ENCODE data around the gene OR7C1.
"Not testable (repeated sequence)": the region's sequence is repeated elsewhere in the genome, so short reads cannot be mapped to it uniquely, and the experiment has no call there.

The OR7C1 gene

DNA sequence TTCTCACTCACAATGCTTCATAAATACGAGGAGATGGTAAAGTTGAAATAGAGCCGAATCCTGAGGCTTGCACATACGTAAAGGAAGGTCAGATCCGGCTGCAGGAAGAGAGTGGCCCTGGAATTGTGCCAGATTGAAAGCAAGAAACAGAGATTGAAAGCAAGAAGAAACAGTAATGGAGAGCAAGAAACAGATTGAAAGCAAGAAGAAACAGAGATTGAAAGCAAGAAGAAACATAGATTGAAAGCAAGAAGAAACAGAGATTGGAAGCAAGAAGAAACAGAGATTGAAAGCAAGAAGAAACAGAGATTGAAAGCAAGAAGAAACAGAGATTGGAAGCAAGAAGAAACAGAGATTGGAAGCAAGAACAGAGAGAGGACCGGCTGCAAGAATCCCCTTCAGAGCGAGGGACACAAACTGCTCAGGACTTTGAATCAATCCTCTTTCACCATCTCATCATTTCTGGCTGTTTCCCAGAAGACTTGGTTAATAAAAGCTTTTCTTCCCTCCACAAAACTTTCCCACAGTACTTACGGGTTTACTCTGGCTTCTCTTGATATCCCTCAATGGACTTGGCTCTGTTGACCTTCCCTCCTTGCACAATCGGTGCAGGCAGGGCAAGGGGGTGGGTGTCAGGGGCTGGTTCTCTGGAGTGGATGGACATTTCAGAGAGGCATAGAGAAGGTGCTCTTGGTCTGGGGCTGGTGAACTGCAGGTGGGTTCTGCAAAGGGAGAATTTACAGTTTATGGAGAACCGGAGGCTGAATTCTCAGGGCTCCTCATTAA, 25.5 kb downstream of the OR7C1 start:
- no peak for DNase-seq (ENCODE audit: low read depth)
- TF ChIP-seq, protein P1, sequence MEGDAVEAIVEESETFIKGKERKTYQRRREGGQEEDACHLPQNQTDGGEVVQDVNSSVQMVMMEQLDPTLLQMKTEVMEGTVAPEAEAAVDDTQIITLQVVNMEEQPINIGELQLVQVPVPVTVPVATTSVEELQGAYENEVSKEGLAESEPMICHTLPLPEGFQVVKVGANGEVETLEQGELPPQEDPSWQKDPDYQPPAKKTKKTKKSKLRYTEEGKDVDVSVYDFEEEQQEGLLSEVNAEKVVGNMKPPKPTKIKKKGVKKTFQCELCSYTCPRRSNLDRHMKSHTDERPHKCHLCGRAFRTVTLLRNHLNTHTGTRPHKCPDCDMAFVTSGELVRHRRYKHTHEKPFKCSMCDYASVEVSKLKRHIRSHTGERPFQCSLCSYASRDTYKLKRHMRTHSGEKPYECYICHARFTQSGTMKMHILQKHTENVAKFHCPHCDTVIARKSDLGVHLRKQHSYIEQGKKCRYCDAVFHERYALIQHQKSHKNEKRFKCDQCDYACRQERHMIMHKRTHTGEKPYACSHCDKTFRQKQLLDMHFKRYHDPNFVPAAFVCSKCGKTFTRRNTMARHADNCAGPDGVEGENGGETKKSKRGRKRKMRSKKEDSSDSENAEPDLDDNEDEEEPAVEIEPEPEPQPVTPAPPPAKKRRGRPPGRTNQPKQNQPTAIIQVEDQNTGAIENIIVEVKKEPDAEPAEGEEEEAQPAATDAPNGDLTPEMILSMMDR (IDR thresholded peaks at IDR 0.05; ENCODE audit: insufficient read depth, low read depth, low read length, missing control alignments), result no peak
- no peak overlapping the region for H3K4me3 ChIP-seq (ENCODE audit: low read length)

DNA sequence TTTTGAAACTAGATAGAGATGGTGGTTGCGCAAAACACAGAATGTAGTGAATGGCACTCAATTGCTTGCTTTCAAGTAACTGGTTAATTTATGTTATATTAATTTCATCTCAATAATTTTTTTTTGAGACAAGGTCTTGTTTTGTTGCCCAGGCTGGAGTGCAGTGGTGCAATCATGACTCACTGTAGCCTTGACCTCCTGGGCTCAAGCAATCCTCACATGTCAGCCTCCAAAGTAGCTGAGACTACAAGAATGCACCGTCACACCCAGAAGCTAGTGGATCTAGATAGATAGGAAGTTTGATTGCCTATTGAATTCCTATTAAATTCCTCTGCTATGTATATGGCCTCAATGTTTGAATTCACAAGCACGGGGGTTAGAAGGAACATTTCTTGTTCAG, 30.2 kb downstream of the OR7C1 start:
- TF ChIP-seq, protein P1 (IDR thresholded peaks at IDR 0.05; ENCODE audit: insufficient read depth, low read depth, low read length, missing control alignments), result no peak
- no peak overlapping the region for H3K4me3 ChIP-seq (ENCODE audit: low read length)
- DNase-seq (ENCODE audit: low read depth), result no peak

DNA sequence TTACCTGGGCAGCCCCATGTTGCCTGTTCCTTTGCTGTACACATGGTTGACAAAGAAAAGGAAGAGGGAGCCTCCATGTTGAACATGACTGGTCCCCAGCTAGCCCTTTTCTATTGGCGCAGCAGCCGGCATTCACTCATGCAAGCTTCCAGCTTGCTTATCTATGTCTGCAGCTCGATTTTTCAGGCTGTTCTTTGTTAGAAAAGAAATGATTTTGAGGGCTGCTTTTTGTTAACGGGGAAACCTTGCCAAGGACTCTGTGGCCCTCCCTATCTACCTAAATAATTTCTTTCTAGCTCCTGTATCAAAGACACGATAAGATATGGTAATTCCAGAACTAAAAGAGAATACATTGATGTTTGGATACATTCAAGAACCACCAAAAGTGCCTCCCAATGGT, 36.2 kb downstream of the OR7C1 start:
- H3K4me3 ChIP-seq (ENCODE audit: low read length), result no peak overlapping the region
- TF ChIP-seq, protein P1 (IDR thresholded peaks at IDR 0.05; ENCODE audit: insufficient read depth, low read depth, low read length, missing control alignments), result no peak
- DNase-seq (ENCODE audit: low read depth), result no peak

DNA sequence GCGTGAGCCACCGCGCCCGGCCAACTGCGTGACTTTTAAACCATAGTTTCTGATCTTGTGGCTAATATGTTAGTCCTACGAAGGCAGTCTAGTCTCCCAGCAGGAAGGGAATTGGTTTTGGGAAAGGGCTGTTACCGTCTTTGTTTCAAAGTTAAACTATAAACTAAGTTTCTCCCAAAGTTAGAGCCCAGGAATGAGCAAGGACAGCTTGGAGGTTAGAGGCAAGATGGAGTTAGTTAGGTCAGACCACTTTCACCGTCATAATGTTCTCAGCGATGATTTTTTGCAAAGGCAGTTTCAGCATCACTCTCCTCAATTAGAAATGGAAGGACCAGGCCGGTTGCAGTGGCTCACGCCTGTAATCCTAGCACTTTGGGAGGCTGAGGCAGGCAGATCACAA, 39.0 kb downstream of the OR7C1 start:
- TF ChIP-seq, protein P1 (IDR thresholded peaks at IDR 0.05; ENCODE audit: insufficient read depth, low read depth, low read length, missing control alignments), result no peak
- no peak for DNase-seq (ENCODE audit: low read depth)
- H3K4me3 ChIP-seq (ENCODE audit: low read length), result no peak overlapping the region

DNA sequence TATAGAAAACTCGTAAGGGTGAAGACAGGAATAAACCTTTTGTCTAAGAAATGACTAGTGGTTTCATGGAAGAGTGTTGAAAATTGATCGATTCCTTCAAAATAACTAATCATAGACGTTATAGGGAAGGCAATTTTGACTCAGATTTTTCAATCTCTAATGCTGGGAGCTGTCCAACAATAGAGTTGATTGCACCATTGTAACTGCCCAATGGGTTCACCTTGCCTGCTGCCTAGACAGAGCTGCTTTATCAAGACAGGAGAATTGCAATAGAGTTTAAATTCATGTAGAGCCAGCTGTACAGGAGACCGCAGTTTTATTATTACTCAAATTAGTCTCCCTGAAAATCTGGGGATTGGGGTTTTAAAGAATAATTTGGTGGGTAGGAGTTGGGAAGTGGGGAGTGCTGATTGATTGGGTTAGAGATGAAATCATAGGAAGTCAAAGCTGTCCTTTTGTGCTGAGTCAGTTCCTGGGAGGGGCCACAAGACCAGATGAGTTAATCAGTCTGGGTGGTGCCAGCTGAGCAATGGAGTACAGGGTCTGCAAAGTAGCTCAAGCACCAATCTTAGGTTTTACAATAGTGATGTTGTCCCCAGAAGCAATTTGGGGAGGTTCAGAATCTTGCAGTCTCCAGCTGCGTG, 39.8 kb downstream of the OR7C1 start:
- DNase-seq (ENCODE audit: low read depth), result peak; percentile 5
- TF ChIP-seq, protein P1 (IDR thresholded peaks at IDR 0.05; ENCODE audit: insufficient read depth, low read depth, low read length, missing control alignments), result no peak
- H3K4me3 ChIP-seq (ENCODE audit: low read length), result no peak overlapping the region

DNA sequence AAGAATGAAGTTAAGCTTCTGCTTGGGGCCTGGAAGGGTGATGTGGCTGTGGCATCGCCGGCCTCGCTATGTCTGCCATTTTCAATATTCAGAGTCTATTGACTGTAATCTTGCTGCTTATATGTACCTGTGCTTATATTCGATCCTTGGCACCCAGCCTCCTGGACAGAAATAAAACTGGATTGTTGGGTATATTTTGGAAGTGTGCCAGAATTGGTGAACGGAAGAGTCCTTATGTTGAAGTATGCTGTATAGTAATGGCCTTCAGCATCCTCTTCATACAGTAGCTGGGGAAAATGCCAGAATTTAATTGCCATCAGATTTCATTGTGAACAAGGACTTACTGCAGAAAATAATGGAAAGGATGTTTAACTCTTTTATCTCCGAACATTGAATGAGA, 42.7 kb downstream of the OR7C1 start:
- H3K4me3 ChIP-seq (ENCODE audit: low read length); DNase-seq (ENCODE audit: low read depth): not testable (repeated sequence)

DNA sequence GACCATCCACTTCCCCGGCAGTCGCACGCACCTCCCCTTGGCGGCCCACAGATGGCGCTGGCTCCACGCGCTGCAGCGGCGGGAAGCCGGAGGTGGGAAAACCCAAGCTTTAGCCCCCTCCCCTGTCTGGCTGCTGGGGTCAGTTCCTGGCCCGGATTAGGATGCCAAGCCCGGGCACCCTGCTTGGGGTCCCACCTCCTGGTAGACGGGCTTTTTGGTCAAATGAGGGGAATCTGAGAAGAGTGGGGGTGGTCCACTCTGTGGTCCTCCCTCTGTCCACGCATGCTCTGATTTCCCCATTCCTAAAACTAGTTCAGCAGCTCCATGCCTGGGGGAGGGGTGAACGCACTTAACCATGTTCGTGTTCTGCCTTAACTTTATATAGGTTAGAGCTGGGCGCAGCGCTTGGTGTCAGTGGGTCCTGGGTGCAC, 48.5 kb downstream of the OR7C1 start:
- H3K4me3 ChIP-seq (ENCODE audit: low read length), result no peak overlapping the region
- no peak for DNase-seq (ENCODE audit: low read depth)
- TF ChIP-seq, protein P1 (IDR thresholded peaks at IDR 0.05; ENCODE audit: insufficient read depth, low read depth, low read length, missing control alignments), result peak; percentile 68

DNA sequence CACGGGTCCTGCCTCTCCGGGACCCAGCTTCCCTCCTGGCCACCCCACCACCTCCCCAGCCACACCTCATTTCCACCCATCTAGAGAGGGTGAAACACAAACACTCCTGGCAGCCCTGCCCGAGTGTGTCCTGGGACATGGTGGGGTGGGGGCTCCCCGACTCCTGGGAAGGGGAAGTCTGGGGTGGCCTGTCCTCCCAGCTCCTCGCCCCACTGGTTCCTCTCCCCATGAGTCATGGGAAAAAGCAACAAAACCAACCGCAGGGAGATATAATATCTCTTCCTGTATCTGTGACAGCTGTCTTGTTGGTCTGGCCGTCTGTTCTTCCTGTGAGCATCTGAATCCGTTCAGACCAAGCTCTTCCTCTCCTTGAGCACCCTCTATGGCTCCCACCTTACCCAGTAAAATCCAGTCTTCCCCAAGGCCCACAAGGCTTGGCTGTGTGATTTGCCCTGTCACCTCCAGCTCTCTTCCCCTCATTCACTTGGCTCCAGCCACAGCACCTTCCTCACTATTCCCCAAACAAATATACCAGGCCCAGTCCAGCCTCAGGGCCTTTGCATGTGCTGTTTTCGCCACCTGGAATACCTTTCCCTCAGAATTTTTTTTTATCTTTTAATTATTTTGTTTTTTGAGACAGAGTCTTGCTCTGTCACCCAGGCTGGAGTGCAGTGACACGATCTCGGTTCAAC, 49.7 kb downstream of the OR7C1 start:
- DNase-seq (ENCODE audit: low read depth), result peak; percentile 56

DNA sequence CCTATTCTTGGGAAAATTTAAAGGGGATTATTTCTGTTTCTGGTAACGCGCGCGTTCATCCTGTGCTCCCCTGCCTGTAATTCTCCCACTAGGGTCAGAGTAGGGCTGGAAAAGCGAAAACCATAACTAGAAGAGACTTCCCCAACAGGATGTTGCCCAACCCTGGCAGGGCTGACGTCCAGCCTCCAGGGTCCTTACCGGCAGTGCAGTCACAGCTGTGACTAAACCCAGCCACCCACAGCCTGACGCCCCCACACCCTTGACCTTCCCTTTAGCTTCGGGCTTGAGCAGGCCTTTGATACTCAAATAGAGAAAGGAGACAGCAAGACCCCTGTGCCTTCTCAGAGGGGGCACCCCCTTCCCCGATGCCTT, 50.3 kb downstream of the OR7C1 start:
- H3K4me3 ChIP-seq (ENCODE audit: low read length), result not testable (repeated sequence)
- peak; percentile 45 for DNase-seq (ENCODE audit: low read depth)

More for the DNA sequence above, 49.7 kb downstream of the OR7C1 start:
- H3K4me3 ChIP-seq (ENCODE audit: low read length), result not testable (repeated sequence)

DNA sequence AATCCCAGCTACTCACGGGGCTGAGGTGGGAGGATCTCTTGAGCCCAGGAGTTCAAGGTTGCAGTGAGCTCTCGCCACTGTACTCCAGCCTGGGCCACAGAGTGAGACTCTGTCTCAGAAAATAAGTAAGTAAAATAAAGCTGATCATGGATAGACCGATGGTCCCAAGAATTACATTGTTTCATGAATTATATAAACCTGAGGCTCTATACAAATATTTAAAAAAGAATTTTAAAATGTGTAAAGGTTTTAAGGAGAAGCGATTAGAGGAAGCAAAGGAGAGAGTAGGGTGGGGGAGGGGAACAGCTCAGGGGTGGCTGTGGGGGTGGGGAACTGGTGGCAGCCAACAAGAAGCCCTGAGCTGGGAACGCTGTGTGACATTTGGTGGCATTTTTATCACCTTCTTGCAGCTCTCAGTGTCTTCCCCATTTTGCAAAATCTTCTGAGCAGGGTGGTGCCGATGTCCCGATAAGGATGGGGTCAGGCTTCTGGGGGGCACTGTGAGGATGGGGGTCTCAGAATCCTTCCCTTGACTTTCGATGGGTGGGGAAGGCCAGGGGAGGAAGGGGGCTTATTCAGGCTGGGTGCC, 51.5 kb downstream of the OR7C1 start:
- not testable (repeated sequence) for DNase-seq (ENCODE audit: low read depth); H3K4me3 ChIP-seq (ENCODE audit: low read length)

Measured in epithelial cell of esophagus (primary cell).